ENCODE data around the gene MAGEB1. TPM values are rescaled to one million over a fixed set of nuclear protein-coding genes. Genes with fewer than 3 reads are reported as not detected.

The MAGEB1 gene, protein sequence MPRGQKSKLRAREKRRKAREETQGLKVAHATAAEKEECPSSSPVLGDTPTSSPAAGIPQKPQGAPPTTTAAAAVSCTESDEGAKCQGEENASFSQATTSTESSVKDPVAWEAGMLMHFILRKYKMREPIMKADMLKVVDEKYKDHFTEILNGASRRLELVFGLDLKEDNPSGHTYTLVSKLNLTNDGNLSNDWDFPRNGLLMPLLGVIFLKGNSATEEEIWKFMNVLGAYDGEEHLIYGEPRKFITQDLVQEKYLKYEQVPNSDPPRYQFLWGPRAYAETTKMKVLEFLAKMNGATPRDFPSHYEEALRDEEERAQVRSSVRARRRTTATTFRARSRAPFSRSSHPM
- not detected for total RNA-seq (2021; ENCODE audit: unreplicated experiment)
- polyA plus RNA-seq (2012; ENCODE audit: insufficient read length): not detected
- Bru-seq, nascent RNA: not detected
- not detected for BruChase-seq, experiment 1, labeled RNA remaining after a 2-hour chase
- BruChase-seq, experiment 2, labeled RNA remaining after a 6-hour chase: not detected
- long read RNA-seq: 0 reads

DNA sequence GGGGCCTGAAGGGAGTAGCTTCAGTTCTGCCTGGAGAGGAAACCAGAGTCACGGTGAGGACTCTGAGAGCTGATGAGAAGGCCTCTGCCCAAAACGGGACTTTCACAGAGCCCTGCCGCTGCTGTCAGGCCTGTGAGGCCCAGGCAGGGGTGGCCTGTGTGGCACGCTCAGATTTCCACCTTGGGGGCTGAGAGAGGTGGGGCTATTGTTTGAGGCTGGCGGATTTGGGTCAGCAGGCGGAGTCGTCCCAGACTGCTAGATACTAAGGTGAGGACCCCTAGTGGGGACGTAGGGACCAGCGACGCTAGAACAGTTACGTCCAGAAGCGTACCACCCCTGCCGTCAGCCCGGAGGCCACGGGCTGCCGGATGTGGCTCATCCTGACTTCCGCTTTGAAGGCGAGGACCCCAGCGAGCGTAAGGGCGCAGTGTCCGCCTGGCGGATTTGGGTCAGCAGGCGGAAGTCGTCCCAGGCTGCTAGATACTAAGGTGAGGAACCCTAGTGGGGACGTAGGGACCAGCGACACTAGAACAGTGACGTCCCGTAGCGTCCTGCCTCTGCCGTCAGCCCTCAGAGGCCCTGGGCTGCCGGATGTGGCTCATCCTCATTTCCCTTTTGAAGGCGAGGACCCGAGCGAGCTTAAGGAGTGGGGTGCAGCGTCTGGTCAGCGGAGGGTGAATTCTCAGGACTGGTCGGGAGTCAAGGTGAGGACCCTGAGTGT, at the start of gene MAGEB1:
Gene MAGEB1, plus strand, starts transcription at position 378 of the 721 bp plus-strand sequence. CDS start 3,348 bp downstream, outside the sequence.
- Histone ChIP-seq H3K27me3 (ENCODE audit: control insufficient read depth, insufficient read depth, low read length) (no peaks in the 10 kb centered on the region), H3K4me1 (ENCODE audit: control insufficient read depth, insufficient read depth, low read length) (no peaks in the 10 kb centered on the region), H3K9me3 (ENCODE audit: control insufficient read depth, insufficient read depth, low read depth, low read length) (no peaks in the 10 kb centered on the region), H3K27ac (ENCODE audit: low read length) (no peak within 1 kb of the TSS), H3K4me3 (ENCODE audit: low read depth in 2 of 2, low read length in 2 of 2) (no peak within 1 kb of the TSS), H3K36me3 (ENCODE audit: control insufficient read depth, insufficient read depth, low read length) (no peaks in the 10 kb centered on the region)
- TF ChIP-seq TCF7L2 (IDR thresholded peaks at IDR 0.05; ENCODE audit: low read depth, low read length): no peak
- TF ChIP-seq, protein P1, sequence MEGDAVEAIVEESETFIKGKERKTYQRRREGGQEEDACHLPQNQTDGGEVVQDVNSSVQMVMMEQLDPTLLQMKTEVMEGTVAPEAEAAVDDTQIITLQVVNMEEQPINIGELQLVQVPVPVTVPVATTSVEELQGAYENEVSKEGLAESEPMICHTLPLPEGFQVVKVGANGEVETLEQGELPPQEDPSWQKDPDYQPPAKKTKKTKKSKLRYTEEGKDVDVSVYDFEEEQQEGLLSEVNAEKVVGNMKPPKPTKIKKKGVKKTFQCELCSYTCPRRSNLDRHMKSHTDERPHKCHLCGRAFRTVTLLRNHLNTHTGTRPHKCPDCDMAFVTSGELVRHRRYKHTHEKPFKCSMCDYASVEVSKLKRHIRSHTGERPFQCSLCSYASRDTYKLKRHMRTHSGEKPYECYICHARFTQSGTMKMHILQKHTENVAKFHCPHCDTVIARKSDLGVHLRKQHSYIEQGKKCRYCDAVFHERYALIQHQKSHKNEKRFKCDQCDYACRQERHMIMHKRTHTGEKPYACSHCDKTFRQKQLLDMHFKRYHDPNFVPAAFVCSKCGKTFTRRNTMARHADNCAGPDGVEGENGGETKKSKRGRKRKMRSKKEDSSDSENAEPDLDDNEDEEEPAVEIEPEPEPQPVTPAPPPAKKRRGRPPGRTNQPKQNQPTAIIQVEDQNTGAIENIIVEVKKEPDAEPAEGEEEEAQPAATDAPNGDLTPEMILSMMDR (IDR thresholded peaks at IDR 0.05): no peak
- TF ChIP-seq, protein P2, sequence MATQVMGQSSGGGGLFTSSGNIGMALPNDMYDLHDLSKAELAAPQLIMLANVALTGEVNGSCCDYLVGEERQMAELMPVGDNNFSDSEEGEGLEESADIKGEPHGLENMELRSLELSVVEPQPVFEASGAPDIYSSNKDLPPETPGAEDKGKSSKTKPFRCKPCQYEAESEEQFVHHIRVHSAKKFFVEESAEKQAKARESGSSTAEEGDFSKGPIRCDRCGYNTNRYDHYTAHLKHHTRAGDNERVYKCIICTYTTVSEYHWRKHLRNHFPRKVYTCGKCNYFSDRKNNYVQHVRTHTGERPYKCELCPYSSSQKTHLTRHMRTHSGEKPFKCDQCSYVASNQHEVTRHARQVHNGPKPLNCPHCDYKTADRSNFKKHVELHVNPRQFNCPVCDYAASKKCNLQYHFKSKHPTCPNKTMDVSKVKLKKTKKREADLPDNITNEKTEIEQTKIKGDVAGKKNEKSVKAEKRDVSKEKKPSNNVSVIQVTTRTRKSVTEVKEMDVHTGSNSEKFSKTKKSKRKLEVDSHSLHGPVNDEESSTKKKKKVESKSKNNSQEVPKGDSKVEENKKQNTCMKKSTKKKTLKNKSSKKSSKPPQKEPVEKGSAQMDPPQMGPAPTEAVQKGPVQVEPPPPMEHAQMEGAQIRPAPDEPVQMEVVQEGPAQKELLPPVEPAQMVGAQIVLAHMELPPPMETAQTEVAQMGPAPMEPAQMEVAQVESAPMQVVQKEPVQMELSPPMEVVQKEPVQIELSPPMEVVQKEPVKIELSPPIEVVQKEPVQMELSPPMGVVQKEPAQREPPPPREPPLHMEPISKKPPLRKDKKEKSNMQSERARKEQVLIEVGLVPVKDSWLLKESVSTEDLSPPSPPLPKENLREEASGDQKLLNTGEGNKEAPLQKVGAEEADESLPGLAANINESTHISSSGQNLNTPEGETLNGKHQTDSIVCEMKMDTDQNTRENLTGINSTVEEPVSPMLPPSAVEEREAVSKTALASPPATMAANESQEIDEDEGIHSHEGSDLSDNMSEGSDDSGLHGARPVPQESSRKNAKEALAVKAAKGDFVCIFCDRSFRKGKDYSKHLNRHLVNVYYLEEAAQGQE (IDR thresholded peaks at IDR 0.05; ENCODE audit: insufficient read depth in 1 of 2, low read depth in 2 of 2, low read length in 1 of 2): no peak
- intact Hi-C loops (cut with micrococcal nuclease; ENCODE audit: unreplicated experiment): no loop called here
- CTCF ChIA-PET: no interaction called here
- POLR2A ChIA-PET: no interaction called here
- in situ Hi-C loops (cut with HindIII; ENCODE audit: low pct_unique_long_range_greater_than_20kb, low sequenced_read_pairs): no loop called here
- ATAC-seq (no peak), DNase-seq (ENCODE audit: low read depth, low spot score) (no peak)
- no TSS peak for BruUV-seq (replicated peaks)

DNA sequence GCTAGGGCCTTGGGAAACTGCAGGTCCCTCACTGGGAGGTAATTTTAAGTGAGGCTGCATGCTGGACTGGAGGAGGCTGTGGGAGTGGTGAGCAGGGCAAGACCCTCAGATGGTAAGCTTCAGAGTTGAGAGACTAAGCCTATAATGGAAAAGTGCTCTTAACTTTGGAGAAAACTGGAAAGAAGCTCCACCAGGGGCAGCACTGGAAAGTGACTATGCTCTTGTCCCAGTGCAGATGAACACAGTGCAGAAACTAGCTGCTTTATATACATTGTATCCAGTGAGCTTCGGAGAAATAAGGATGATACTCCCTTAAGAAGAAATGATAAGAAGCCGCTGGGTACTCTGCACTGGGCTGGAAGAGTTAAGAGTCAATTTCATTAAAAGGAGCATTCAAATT, 34.8 kb upstream of the MAGEB1 start:
- H3K4me3 ChIP-seq (ENCODE audit: low read depth in 2 of 2, low read length in 2 of 2): no peak overlapping the region
- H3K36me3 ChIP-seq (ENCODE audit: control insufficient read depth, insufficient read depth, low read length): no peaks in the 10 kb centered on the region
- intact Hi-C loops (cut with micrococcal nuclease; ENCODE audit: unreplicated experiment) (no loop called here), in situ Hi-C loops (cut with HindIII; ENCODE audit: low pct_unique_long_range_greater_than_20kb, low sequenced_read_pairs) (no loop called here)
- CTCF ChIA-PET: no interaction called here
- H3K9me3 ChIP-seq (ENCODE audit: control insufficient read depth, insufficient read depth, low read depth, low read length): no peaks in the 10 kb centered on the region
- H3K4me1 ChIP-seq (ENCODE audit: control insufficient read depth, insufficient read depth, low read length): no peaks in the 10 kb centered on the region
- ATAC-seq (no peak), DNase-seq (ENCODE audit: low read depth, low spot score) (no peak)
- H3K27ac ChIP-seq (ENCODE audit: low read length): no peak overlapping the region
- POLR2A ChIA-PET: no interaction called here
- TF ChIP-seq, protein P2 (IDR thresholded peaks at IDR 0.05; ENCODE audit: insufficient read depth in 1 of 2, low read depth in 2 of 2, low read length in 1 of 2): no peak
- TF ChIP-seq, protein P1 (IDR thresholded peaks at IDR 0.05): no peak
- no peak for TF ChIP-seq SIN3A (IDR thresholded peaks at IDR 0.05; ENCODE audit: borderline replicate concordance, insufficient read depth, low read depth, low read length)
- TF ChIP-seq POLR2AphosphoS5 (IDR thresholded peaks at IDR 0.05; ENCODE audit: low read depth, low read length): no peak
- TF ChIP-seq TCF7L2 (IDR thresholded peaks at IDR 0.05; ENCODE audit: low read depth, low read length): no peak
- BruUV-seq (replicated peaks): no TSS peak
- no peaks in the 10 kb centered on the region for H3K27me3 ChIP-seq (ENCODE audit: control insufficient read depth, insufficient read depth, low read length)

Data from Panc1 (cell line).